GM04503 (cell line): ENCODE data around the gene ZNF564.
"Not testable (repeated sequence)": the region's sequence is repeated elsewhere in the genome, so short reads cannot be mapped to it uniquely, and the experiment has no call there.

ENCODE experiments used
- DNase-seq: peaks from one replicate; pipeline ENCODE4 v3.0.0-alpha.2; 2012; ENCODE audit warnings: low read depth

Gene ZNF564

GRCh38 chr19:12551060-12551832, at the start of gene ZNF564:
Gene ZNF564 (minus strand): TSS chr19:12551482. CDS start chr19:12551332, 150 bp downstream.
- DNase-seq: peak; percentile 94

DNA sequence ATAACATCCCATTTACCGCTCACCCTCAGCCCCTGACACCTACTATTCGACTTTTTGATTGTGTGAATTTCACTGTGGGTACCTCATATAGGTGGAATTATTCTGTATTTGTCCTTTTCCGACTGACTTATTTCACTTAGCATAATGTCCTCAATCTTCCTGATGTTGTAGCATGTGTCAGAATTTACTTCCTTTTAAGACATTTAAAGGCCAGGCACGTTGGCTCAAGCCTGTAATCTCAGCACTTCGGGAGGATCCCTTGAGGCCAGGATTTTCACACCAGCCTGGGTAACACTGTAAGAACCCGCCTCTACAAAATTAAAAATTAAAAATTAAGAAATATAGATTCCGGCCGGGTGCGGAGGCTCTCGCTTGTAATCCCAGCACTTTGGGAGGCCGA, 46.3 kb upstream of the ZNF564 start:
- no peak for DNase-seq

DNA sequence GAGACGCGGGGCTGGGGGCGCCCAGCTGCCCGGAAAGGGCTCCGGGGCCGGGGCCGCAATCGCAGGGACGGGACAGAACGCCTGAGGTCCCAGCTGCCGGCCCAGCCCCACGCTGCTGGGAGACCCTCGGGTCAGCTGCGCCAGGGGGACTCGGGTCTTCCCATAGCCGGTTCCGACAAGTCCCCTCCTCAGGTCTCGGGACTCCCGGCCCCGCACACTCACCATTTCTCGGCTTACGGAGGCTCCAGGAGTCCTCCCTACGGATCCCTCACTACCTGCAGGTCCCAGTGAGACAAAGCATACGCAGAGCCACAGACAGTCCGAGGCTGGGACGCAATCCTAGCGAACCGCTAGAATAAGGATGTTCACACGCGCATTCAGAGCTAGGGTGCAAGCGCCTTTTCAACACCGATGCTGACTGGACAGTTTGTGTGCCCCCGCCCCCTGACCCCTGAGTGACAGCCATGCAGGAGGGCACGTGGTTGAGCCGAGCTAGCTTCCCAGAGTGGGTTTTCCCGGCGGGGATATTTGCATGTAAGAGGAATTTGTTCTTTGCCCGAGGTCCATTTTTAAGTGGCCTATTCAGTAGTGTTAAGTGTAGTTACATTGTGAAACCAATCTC, 45.8 kb upstream of the ZNF564 start:
- DNase-seq: no peak

DNA sequence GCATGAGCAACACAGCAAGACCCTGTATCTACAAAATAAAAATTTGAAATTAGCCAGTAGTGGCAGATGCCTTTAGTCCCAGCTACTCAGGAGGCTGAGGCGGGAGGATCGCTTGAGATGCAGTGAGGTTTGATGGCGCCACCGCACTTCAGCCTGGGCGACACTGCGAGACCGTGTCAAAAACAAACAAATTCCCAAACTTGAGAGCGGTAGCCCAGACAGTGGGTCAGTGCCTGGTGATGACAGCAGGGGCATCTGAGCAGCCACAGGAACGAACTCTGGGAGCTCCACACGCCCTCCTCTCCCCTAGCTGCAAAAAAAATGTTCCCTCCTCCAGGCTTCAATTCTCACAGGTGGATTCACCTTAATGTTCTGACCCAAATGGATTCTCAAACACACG, 45.2 kb upstream of the ZNF564 start:
- no peak for DNase-seq

GRCh38 chr19:12581100-12581499, 29.8 kb upstream of the ZNF564 start:
- no peak for DNase-seq

- DNase-seq: peak; percentile 39
Observed at GRCh38 chr19:12580180-12580694, 29.0 kb upstream of the ZNF564 start.

- DNase-seq: no peak
Observed at GRCh38 chr19:12578641-12579040, 27.4 kb upstream of the ZNF564 start.

DNA sequence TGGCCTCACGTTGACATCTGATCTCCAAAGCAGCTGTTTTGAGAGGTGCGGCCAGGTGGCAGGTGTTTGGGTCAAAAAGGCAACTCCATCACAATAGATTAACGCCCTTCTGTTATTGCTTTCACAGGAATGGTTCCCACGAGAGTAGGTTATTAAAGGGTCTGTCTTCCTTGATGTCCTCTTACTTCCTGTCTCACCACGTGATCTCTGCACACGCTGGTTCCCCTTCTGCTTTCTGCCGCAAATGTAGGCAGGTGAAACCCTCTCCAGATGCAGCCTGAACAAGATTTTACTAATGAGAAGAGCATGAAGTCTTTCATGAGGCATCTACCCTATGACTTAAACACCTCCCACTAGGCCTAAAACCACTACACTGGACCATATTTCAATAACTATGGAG, 22.8 kb upstream of the ZNF564 start:
- DNase-seq: no peak

DNA sequence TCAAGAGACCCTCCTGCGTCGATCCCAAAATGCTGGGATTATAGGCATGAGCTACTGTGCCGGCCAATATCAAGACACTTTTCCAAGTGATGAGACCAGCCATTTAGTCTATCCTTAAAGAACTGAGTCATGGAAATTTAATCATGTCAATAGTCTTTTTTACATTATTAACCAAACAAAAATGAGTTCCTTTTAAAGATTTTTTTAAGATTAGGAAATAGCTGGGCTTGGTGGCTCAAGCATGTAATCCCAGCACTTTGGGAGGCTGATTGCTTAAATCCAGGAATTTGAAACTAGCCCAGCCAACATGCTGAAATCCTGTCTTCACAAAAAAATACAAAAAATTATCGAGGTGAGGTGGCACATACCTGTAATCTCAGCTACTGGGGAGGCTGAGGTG, 16.7 kb upstream of the ZNF564 start:
- DNase-seq: peak; percentile 14

GRCh38 chr19:12566380-12566779, 15.1 kb upstream of the ZNF564 start:
- DNase-seq: not testable (repeated sequence)

- peak; percentile 83 for DNase-seq
Observed at GRCh38 chr19:12564016-12564664, 12.9 kb upstream of the ZNF564 start.

DNA sequence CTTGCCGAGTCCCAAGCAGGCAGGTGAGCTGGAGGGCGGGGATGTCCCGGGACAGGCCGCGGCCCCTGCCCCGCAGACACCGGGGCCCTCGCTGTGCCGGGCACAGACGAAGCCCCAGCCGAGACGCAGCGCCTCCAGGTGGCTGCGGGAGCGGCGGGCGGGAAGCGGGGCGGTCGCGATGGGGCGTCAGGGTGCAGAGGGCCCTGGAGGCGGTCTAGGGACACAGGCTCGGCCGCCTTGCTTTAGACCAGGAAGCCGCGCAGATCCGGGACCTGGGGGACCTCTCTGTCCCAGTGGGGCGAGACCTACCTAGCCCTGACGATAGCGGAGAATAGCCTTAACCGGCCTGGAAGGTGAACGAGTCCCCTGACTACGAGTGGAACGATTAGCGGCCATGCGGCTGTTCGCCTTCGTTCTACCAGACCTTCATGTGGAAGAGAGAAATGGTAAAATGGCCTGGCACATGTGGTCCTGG, 4.2 kb upstream of the ZNF564 start:
- no peak for DNase-seq

DNA sequence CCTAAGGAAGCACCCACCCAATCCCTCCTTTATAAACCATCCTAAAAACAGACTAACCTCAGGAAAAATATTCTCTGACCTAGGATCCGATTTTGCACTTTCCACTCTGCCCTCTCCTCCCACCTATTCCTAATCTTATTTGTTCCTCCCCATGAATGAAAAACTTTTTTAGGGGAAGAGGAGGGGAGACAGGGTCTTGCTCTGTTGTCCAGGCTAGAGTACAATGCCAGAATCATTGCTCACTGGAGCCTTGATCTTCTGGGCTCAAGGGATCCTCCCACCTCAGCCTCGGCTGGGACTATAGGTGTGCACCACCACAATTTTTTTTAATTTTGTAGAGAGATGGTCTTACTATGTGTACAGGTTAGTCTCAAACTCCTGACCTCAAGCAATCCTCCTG, 4.4 kb downstream of the ZNF564 start:
- DNase-seq: no peak

DNA sequence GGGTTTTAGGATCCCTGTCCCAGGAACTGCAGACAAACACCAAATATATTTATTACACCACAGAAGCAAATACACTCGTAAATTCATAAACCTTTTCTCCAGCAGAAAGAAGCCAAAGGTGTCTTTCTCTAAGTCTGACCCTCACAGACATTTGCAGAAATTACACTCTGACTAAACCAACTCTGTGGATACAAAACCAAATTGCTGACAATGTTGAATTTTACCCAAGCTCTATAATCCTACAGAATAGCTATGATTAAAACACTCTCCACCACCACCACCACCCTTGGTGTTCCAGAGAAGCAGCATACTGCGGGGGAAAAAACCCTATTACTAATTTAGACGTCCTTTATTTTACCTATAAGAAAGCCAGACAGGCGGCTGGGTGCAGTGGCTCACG, 5.2 kb downstream of the ZNF564 start:
- DNase-seq: no peak

DNA sequence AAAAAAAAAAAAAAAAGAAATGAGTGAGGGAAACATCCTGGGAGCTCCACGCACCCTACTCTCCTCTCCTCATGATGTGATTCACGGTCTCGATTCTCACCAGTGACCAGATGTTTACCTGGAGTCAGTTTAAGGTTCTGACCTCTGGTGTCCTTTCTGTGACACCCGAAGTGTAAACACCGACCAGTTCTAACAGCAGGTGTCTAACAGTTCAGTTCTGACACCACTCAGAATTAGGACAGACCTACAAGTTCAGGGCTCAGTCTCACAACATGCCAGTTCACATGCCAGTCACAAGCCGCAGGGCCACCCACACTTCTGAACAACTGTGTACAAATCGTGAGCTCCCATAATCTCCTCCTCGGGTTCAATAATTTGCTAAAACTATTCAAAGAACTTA, 6.0 kb downstream of the ZNF564 start:
- DNase-seq: no peak

DNA sequence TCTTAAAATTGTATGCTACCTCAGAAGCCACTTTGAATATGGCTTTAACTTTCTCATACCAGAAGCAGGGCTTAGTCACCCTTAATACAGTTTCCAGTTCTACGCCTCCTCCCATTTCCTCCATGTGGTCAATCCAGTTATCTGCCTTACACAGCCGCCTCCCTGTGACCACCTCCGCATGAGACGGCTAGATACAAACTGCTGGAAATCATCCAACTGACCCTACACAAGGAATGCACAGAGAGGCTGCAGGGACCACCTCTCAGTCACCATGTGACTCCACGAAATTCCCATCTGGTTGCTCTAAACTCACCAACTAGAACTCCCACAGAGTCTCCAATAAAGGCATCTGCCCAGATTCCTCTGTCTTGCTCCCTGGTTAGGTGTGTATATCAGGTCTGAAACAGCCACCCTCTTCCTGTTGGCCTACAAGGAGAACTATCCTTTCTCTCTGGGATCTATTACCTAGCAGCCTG, 6.8 kb downstream of the ZNF564 start:
- DNase-seq: no peak

GRCh38 chr19:12543855-12544254, 7.4 kb downstream of the ZNF564 start:
- DNase-seq: no peak

DNA sequence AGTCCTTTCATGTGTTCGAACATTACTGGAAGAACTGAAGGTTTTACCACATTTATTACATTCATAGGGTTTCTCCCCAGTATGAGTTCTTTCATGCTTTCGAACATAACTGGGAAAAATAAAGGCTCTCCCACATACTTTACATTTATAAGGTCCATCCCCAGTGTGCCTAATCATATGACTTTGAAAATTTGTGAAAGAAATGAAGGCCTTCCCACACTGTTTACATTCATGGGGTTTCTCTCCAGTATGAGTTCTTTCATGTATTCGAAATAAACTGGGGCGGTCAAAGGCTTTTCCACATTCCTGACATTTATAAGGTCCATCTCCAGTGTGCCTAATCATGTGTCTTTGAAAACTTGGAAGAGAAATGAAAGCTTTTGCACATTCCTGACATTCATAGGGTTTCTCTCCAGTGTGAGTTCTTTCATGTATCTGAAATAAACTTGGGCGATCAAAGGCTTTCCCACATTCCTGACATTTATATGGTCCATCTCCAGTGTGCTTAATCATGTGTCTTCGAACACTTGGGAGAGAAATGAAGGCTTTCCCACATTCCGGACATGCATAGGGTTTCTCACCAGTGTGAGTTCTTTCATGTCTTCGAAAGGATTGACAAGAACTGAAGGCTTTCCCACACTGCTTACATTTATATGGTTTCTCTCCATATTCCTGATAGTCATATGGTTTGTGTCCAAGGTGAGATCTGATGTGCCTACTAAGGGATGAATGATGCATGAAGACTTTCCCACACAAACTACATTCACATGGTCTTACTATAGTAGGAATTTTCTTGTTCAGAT, 24.0 kb downstream of the ZNF564 start:
- DNase-seq: peak; percentile 3

GRCh38 chr19:12526542-12526941, 24.7 kb downstream of the ZNF564 start:
- no peak for DNase-seq

DNA sequence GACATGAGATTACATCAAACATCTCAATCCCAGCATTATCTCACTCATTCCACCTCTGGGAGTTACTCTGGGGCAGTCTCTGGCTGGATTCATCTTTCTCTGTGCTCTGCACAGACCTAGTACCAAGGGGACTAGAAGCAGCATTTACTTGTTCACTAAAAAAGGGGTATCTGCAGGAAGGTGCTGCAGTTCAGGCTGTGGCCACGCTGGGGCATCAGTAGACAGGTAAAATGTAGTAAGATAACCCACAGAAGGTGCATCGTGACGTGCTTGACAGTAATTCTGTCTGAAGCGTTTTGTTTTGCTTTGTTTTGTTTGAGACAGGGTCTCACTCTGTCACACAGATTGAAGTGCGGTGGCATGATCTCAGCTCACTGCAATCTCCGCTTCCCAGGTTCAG, 29.3 kb downstream of the ZNF564 start:
- DNase-seq: no peak

GRCh38 chr19:12513531-12514061, 37.7 kb downstream of the ZNF564 start:
- DNase-seq: no peak

DNA sequence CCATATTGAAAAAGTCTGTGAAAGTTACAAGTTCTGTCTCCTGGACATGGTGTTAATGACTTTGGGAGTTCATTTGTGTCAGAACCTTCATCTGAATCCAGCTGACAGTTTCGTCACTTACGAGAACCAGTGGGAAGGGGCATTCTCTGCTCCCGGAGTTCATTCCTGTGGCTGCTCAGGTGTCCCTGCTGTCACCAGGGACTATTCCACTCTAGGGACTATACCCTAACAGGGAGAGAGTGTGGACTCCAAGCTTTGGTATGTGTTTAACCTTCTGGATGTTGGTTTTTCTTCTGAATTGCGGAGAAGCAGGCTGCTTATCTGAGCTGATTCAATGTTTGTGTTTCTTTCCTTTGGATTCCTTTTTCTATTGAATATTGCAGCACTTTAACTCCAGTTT, 54.2 kb downstream of the ZNF564 start:
- DNase-seq: no peak
